Upper lobe of left lung (tissue), 6 donors: Measurements from ENCODE around the gene CLIC3. TPM values are rescaled to one million over a fixed set of nuclear protein-coding genes. Genes with fewer than 3 reads are reported as not detected.

ENCODE experiments used
- ATAC-seq, 2 donors: fragments of 200-7000 bp; cut with Tn5 transposase; one replicate each; pipeline ENCODE4 v1.9.1; 2022; ENCODE audit warnings: mild to moderate bottlenecking in 2 of 2, moderate library complexity in 2 of 2; ENCODE audit not compliant: low FRiP score in 2 of 2
- DNase-seq, 2 donors: peaks; one replicate each; pipeline ENCODE4 v3.0.0-alpha.2; 2019 to 2020
- H3K27ac ChIP-seq, 4 donors: fragments of 200-600 bp; sonication (generic); one replicate each; pipeline ENCODE4 v1.5.1; 2016 to 2019
- H3K27me3 ChIP-seq, 4 donors: fragments of 200-600 bp; sonication (generic); one replicate each; pipeline ENCODE4 v1.5.1; 2017 to 2019
- H3K36me3 ChIP-seq, 4 donors: fragments of 200-600 bp; sonication (generic); one replicate each; pipeline ENCODE4 v1.5.1; 2016 to 2019
- H3K4me1 ChIP-seq, 4 donors: fragments of 200-600 bp; sonication (generic); one replicate each; pipeline ENCODE4 v1.5.1; 2018 to 2019
- H3K4me3 ChIP-seq, 4 donors: fragments of 200-600 bp; sonication (generic); one replicate each; pipeline ENCODE4 v1.5.1; 2017 to 2019; ENCODE audit warnings: mild to moderate bottlenecking in 2 of 4, moderate library complexity in 1 of 4
- H3K9me3 ChIP-seq, 4 donors: fragments of 200-600 bp; sonication (generic); one replicate each; pipeline ENCODE4 v1.5.1; 2018 to 2019
- EP300 ChIP-seq, 4 donors: sonication (generic); formaldehyde crosslinking; IDR thresholded peaks; one replicate each; pipeline ENCODE4 v1.5.1; 2017; ENCODE audit warnings: antibody characterized with exemption in 4 of 4, control low read depth in 2 of 4
- POLR2A ChIP-seq, 4 donors: fragments of 450-650 bp; IDR thresholded peaks; one replicate each; pipeline ENCODE4 v1.5.1; 2016 to 2017; ENCODE audit warnings: antibody characterized with exemption in 4 of 4, mild to moderate bottlenecking in 2 of 4
- POLR2AphosphoS5 ChIP-seq, 2 donors: sonication (generic); formaldehyde crosslinking; IDR thresholded peaks; one replicate each; pipeline ENCODE4 v1.5.1; 2017; ENCODE audit warnings: antibody characterized with exemption in 2 of 2
- WGBS, 2 donors: methylation state at CpG; one replicate each; pipeline ENCODE4 v1.1.5; 2017 to 2018; 5-methylcytosine and 5-hydroxymethylcytosine counted together
- total RNA-seq, 6 donors: library from RNA; depleted of rRNA in 4 of 6; stranded (reverse); fragments of >200 nt in 4 of 6; gene quantifications; one replicate each; pipeline versions ENCODE4 v1.1.0 to v1.2.1, GENCODE V29; 2016 to 2021
- TF ChIP-seq, protein P1 (sequence below), 6 experiments: fragments of 450-650 bp in 4 of 6; fragments of 200-600 bp in 2 of 6; sonication (generic) in 2 of 6; IDR thresholded peaks; one replicate each; pipeline ENCODE4 v1.5.1; 2016 to 2019; ENCODE audit warnings: antibody characterized with exemption in 6 of 6
- donor health status: DM: no; HTN: no; CAD: no; lungs with moderate emphysema.
- donor health status: DM: no; HTN: yes; CAD: no; lungs with severe emphysema.

CLIC3 gene
- total RNA-seq, 6 donors from 2014 or later = 41.9 to 132 (median 85.2) TPM

DNA sequence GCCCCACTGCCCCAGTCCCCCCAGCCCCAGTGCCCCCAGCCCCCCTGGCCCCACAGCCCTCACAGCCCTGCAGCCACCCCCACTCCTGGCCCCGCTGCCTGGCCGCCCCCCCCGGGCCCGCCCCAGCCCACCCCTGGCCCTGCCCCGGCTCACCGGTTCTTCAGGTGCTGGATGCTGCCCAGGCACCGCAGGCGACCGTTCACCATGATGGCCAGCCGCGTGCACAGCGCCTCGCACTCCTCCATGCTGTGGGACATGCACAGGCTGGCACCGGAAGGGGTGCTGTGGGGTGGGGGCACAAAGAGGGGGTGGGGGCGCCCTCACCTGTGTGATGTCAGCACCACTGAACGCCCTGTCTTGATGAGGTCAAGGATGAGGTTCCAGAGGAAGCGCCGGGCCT, 12.8 kb upstream of the CLIC3 start:
- DNase-seq = peak in 1 of 2 donors; percentile 62
- Histone ChIP-seq H3K9me3 (no peaks in the 10 kb centered on the region), H3K27me3 (no peaks in the 10 kb centered on the region), H3K27ac (no peak overlapping the region), H3K4me3 (no peak overlapping the region), H3K36me3 (peaks cover 0 to 46% (median 25%) of the 10 kb centered on the region in 4 donors), H3K4me1 (peaks cover 0 to 10% (median 9%) of the 10 kb centered on the region in 4 donors)
- 90% methylated on average over 3 of the region's 18 CpGs; no CpG with 5 or more reads in 1 of the 2 donors for WGBS, 2 donors
- TF ChIP-seq EP300 (IDR thresholded peaks at IDR 0.05) (no peak), POLR2A (IDR thresholded peaks at IDR 0.05) (no peak), POLR2AphosphoS5 (IDR thresholded peaks at IDR 0.05) (no peak)
- TF ChIP-seq, protein P1, sequence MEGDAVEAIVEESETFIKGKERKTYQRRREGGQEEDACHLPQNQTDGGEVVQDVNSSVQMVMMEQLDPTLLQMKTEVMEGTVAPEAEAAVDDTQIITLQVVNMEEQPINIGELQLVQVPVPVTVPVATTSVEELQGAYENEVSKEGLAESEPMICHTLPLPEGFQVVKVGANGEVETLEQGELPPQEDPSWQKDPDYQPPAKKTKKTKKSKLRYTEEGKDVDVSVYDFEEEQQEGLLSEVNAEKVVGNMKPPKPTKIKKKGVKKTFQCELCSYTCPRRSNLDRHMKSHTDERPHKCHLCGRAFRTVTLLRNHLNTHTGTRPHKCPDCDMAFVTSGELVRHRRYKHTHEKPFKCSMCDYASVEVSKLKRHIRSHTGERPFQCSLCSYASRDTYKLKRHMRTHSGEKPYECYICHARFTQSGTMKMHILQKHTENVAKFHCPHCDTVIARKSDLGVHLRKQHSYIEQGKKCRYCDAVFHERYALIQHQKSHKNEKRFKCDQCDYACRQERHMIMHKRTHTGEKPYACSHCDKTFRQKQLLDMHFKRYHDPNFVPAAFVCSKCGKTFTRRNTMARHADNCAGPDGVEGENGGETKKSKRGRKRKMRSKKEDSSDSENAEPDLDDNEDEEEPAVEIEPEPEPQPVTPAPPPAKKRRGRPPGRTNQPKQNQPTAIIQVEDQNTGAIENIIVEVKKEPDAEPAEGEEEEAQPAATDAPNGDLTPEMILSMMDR (IDR thresholded peaks at IDR 0.05) = no peak
- ATAC-seq = no peak

DNA sequence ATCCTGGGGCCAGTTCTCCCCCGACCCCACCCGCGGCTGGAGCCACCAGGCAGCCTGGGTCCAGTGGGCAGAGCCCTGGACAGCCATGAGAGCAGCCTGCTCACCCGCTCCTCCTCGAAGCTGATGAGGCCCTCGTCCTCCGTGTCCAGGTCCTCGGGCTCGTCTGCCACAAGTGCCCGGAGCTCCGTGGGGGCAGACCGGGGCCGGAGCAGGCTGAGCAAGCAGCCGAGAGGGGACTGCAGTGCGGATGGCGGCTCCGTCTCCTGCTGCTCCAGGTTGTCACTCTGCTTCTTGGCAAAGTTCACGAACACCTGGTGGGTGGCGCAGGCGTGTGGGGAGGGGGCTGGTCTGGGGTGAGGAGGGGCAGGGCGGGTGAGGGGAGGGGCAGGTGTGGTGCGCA, 11.9 kb upstream of the CLIC3 start:
- peaks cover 0 to 10% (median 9%) of the 10 kb centered on the region in 4 donors for H3K4me1 ChIP-seq
- no peaks in the 10 kb centered on the region for H3K27me3 ChIP-seq
- TF ChIP-seq POLR2AphosphoS5 (IDR thresholded peaks at IDR 0.05) (no peak), POLR2A (IDR thresholded peaks at IDR 0.05) (no peak), EP300 (IDR thresholded peaks at IDR 0.05) (no peak)
- TF ChIP-seq, protein P1 (IDR thresholded peaks at IDR 0.05) = no peak
- H3K9me3 ChIP-seq = no peaks in the 10 kb centered on the region
- ATAC-seq (peak in 1 of 2 donors; percentile 4), DNase-seq (peak in 1 of 2 donors; percentile 75)
- no peak overlapping the region for H3K4me3 ChIP-seq
- H3K27ac ChIP-seq = no peak overlapping the region
- peaks cover 0 to 39% (median 22%) of the 10 kb centered on the region in 4 donors for H3K36me3 ChIP-seq
- 84 to 90% methylated on average over 14 to 21 of the region's 22 CpGs for WGBS, 2 donors

DNA sequence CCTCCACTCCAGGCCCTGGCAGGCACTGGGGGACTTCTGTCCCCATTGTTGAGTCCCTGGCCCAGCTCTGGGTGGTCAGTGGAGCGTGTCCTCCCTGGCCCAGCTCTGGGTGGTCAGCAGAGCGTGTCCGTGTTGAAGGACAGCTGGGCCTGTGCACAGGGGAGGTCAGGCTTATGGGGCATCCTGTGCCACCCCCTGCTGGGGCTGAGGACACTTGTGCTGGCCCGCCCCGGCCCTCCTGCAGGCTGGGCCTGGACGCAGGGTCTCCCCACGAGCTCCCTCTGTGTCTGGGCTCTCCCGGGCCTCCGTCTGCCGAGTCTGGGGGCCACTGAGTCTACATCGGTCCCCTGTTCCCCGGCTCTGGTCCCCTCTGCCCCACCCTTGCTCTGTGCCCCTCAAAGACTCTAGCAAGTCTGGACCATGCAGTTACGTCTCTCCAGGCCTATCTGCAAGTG, 11.5 kb upstream of the CLIC3 start:
- 80 to 92% methylated on average over 1 to 13 of the region's 13 CpGs for WGBS, 2 donors
- DNase-seq = peak in 1 of 2 donors; percentile 72
- peaks cover 0 to 10% (median 9%) of the 10 kb centered on the region in 4 donors for H3K4me1 ChIP-seq
- H3K4me3 ChIP-seq = no peak overlapping the region
- H3K36me3 ChIP-seq = peaks cover 0 to 34% (median 21%) of the 10 kb centered on the region in 4 donors
- TF ChIP-seq POLR2A (IDR thresholded peaks at IDR 0.05) (no peak), POLR2AphosphoS5 (IDR thresholded peaks at IDR 0.05) (no peak), EP300 (IDR thresholded peaks at IDR 0.05) (no peak)
- TF ChIP-seq, protein P1 (IDR thresholded peaks at IDR 0.05) = no peak
- no peaks in the 10 kb centered on the region for H3K27me3 ChIP-seq
- H3K27ac ChIP-seq = no peak overlapping the region
- ATAC-seq = no peak
- no peaks in the 10 kb centered on the region for H3K9me3 ChIP-seq

DNA sequence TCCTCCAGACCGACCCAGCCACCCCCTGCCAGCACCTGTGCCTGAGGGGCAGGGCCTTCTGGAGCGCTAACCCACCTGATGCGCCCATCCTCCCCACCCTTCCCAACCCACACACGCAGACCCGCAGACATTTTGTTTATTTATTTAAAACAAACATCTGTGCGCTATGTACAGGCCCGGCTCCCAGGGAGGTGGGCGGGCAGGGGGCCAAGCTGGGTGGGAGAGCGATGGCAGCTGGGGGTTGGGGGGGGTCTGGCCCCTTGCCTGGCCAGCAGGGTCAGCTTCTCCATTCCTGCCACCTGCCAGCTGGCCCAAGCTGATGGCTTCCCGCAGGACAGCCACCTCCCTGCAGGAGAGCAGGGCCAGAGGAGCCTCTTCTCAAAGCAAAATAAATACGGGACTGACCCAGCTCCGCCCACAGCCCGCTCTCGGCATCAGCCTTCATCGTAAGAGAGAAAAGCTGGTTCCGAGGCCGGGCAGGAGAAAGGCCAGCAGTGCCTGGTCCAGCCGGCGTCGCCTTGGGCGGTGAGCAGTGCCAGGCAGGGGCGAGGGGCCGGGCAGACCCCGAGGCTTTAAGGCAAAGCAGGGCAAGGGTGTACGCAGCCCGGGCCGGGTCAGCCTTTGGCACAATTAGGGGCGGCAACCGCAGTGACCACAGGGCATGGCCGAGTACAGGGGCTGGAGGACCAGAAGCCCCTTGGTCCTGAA, 10.9 kb upstream of the CLIC3 start:
- TF ChIP-seq, protein P1 (IDR thresholded peaks at IDR 0.05) = no peak
- no peak for TF ChIP-seq POLR2A (IDR thresholded peaks at IDR 0.05)
- no peak for TF ChIP-seq EP300 (IDR thresholded peaks at IDR 0.05)
- TF ChIP-seq POLR2AphosphoS5 (IDR thresholded peaks at IDR 0.05) = no peak
- no peaks in the 10 kb centered on the region for H3K9me3 ChIP-seq
- no peak overlapping the region for H3K4me3 ChIP-seq
- 69 to 72% methylated on average over 17 to 30 of the region's 30 CpGs for WGBS, 2 donors
- H3K4me1 ChIP-seq = peaks cover 0 to 10% (median 9%) of the 10 kb centered on the region in 4 donors
- H3K36me3 ChIP-seq = peaks cover 0 to 28% (median 16%) of the 10 kb centered on the region in 4 donors
- no peaks in the 10 kb centered on the region for H3K27me3 ChIP-seq
- no peak overlapping the region for H3K27ac ChIP-seq
- DNase-seq (peak in 1 of 2 donors; percentile 78), ATAC-seq (peak in 1 of 2 donors; percentile 32)
